HepG2 (cell line): ENCODE measurements around the gene APOBEC3B. TPM values are rescaled to one million over a fixed set of nuclear protein-coding genes. Genes with fewer than 3 reads are reported as not detected.

Experiments used
- ATAC-seq: fragments of 200-7000 bp; cut with Tn5 transposase; 3 replicates; pipeline ENCODE4 v1.9.1; 2020; ENCODE audit warnings: mild to moderate bottlenecking, moderate library complexity
- BruUV-seq: library from RNA; stranded (reverse); fragments of 400-500 nt; replicated peaks from 2 replicates; lab custom pipeline; 2021; lab: Mats Ljungman, UMichigan
- CTCF ChIA-PET: fragments of 300-600 bp; formaldehyde crosslinking; extraction: SDS; loops from one replicate; lab custom pipeline; 2021; ENCODE audit warnings: low total read pairs, inconsistent platforms, low intra/inter-chr PET ratio; lab: Yijun Ruan, JAX
- POLR2A ChIA-PET: fragments of 350-600 bp; sonication (Branson Sonifier 250); formaldehyde crosslinking; loops from one replicate; lab custom pipeline; 2020; ENCODE audit warnings: antibody characterized with exemption, inconsistent platforms; lab: Yijun Ruan, JAX
- DNase-seq: peaks from one replicate; pipeline ENCODE4 v3.0.0-alpha.2; 2015; ENCODE audit warnings: low spot score
- FAIRE-seq: peaks from 3 replicates; lab custom pipeline; 2011; peaks lifted over from hg19 to GRCh38; lab: Jason Lieb, UNC
- H2AFZ ChIP-seq: one replicate; pipeline ENCODE4 v1.6.1; 2011; ENCODE audit warnings: low read length, inconsistent platforms
- H3K27ac ChIP-seq: fragments of 300-600 bp; 3 replicates; pipeline ENCODE4 v1.8.0; 2011; ENCODE audit warnings: mixed run types, mild to moderate bottlenecking, mixed read lengths, low read length, inconsistent platforms; ENCODE audit not compliant: insufficient read depth; ENCODE audit errors: extremely low read length
- H3K27me3 ChIP-seq, 2 experiments: fragments of 200-600 bp in 1 of 2; 2 replicates in 1 of 2; 3 replicates in 1 of 2; pipeline versions ENCODE4 v1.6.0 to v1.8.0; 2011; ENCODE audit warnings: low read length in 2 of 2, mild to moderate bottlenecking in 2 of 2, moderate library complexity in 2 of 2, inconsistent platforms in 1 of 2; ENCODE audit not compliant: insufficient read depth in 2 of 2, control insufficient read depth in 1 of 2
- H3K36me3 ChIP-seq, 2 experiments: fragments of 200-600 bp in 1 of 2; replicated peaks in 1 of 2; 2 replicates in 1 of 2; 3 replicates in 1 of 2; pipeline versions ENCODE4 v1.5.1 to v1.8.0; 2011; ENCODE audit warnings: low read length in 2 of 2, inconsistent platforms in 1 of 2; ENCODE audit not compliant: insufficient read depth in 2 of 2, control insufficient read depth in 1 of 2
- H3K4me1 ChIP-seq: 2 replicates; pipeline ENCODE4 v1.5.1; 2012; ENCODE audit warnings: low read length, inconsistent platforms; ENCODE audit not compliant: insufficient read depth
- H3K4me2 ChIP-seq: 2 replicates; pipeline ENCODE4 v1.6.0; 2011; ENCODE audit warnings: low read depth, low read length, inconsistent platforms
- H3K4me3 ChIP-seq, 3 experiments: fragments of 200-600 bp in 1 of 3; sonication (generic), shearing (Covaris generic) in 1 of 3; replicated peaks in 1 of 3; 2 replicates each; pipeline ENCODE4 v1.5.1; 2011 to 2016; ENCODE audit warnings: low read length in 3 of 3, inconsistent platforms in 2 of 3, low read depth in 2 of 3, mild to moderate bottlenecking in 2 of 3, control low read depth in 1 of 3, mixed read lengths in 1 of 3; ENCODE audit not compliant: insufficient read depth in 1 of 3
- H3K79me2 ChIP-seq: one replicate; pipeline ENCODE4 v1.6.1; 2011; ENCODE audit warnings: low read length, inconsistent platforms; ENCODE audit not compliant: insufficient read depth
- H3K9ac ChIP-seq: 2 replicates; pipeline ENCODE4 v1.6.0; 2011; ENCODE audit warnings: mild to moderate bottlenecking, low read depth, low read length, inconsistent platforms; ENCODE audit not compliant: insufficient read depth
- H3K9me3 ChIP-seq: 2 replicates; pipeline ENCODE4 v1.5.1; 2012; ENCODE audit warnings: mild to moderate bottlenecking, low read length
- H4K20me1 ChIP-seq: 2 replicates; pipeline ENCODE4 v1.6.0; 2011; ENCODE audit warnings: inconsistent platforms, mild to moderate bottlenecking, low read length, moderate library complexity; ENCODE audit not compliant: insufficient read depth
- ATF3 ChIP-seq: sonication (generic); formaldehyde crosslinking; IDR thresholded peaks from 2 replicates; pipeline ENCODE4 v1.4.0; 2020; ENCODE audit warnings: missing genetic modification reagents
- CHD4 ChIP-seq: fragments of 200-600 bp; sonication (generic); IDR thresholded peaks from 2 replicates; pipeline ENCODE4 v1.7.0; 2017; ENCODE audit warnings: mild to moderate bottlenecking, low read length, borderline replicate concordance
- EED ChIP-seq: sonication (generic); formaldehyde crosslinking; IDR thresholded peaks from 2 replicates; pipeline ENCODE4 v1.5.0; 2020; ENCODE audit warnings: mild to moderate bottlenecking, missing genetic modification reagents
- KDM3A ChIP-seq: IDR thresholded peaks from 2 replicates; pipeline ENCODE4 v1.6.1; 2018; ENCODE audit warnings: low read depth, missing compliant biosample characterization
- KLF9 ChIP-seq: IDR thresholded peaks from 2 replicates; pipeline ENCODE4 v1.6.1; 2016; ENCODE audit warnings: low read depth
- MATR3 ChIP-seq: sonication (generic); formaldehyde crosslinking; IDR thresholded peaks from 2 replicates; pipeline ENCODE4 v1.4.0; 2020; ENCODE audit warnings: missing genetic modification reagents
- MIER3 ChIP-seq: IDR thresholded peaks from 2 replicates; pipeline ENCODE4 v1.6.1; 2016; ENCODE audit warnings: missing compliant biosample characterization, borderline replicate concordance
- ONECUT2 ChIP-seq: sonication (generic); formaldehyde crosslinking; IDR thresholded peaks from 2 replicates; pipeline ENCODE4 v1.4.0; 2020; ENCODE audit warnings: missing genetic modification reagents
- PRPF4 ChIP-seq: fragments of 200-400 bp; formaldehyde crosslinking; IDR thresholded peaks from 2 replicates; pipeline ENCODE4 v1.6.1; 2016; ENCODE audit warnings: low read length, low read depth; ENCODE audit not compliant: poor library complexity, severe bottlenecking
- RAD21 ChIP-seq: fragments of 450-650 bp; formaldehyde crosslinking; IDR thresholded peaks from 2 replicates; pipeline ENCODE4 v1.5.0; 2020; ENCODE audit warnings: mild to moderate bottlenecking
- RBFOX2 ChIP-seq: fragments of 200-400 bp; formaldehyde crosslinking; IDR thresholded peaks from 2 replicates; pipeline ENCODE4 v1.6.1; 2017; ENCODE audit warnings: low read depth, mild to moderate bottlenecking, low read length
- SCMH1 ChIP-seq: sonication (generic); formaldehyde crosslinking; IDR thresholded peaks from 2 replicates; pipeline ENCODE4 v1.9.0; 2021; ENCODE audit warnings: missing genetic modification reagents, mild to moderate bottlenecking, borderline replicate concordance
- SRSF4 ChIP-seq: fragments of 200-400 bp; formaldehyde crosslinking; IDR thresholded peaks from one replicate; pipeline ENCODE4 v1.6.1; 2018; ENCODE audit warnings: mild to moderate bottlenecking, low read depth, low read length, moderate library complexity; ENCODE audit not compliant: poor library complexity, severe bottlenecking
- TGIF2 ChIP-seq: IDR thresholded peaks from 2 replicates; pipeline ENCODE4 v1.6.1; 2016; ENCODE audit warnings: control low read depth, missing compliant biosample characterization
- YEATS4 ChIP-seq: sonication (generic); formaldehyde crosslinking; IDR thresholded peaks from 2 replicates; pipeline ENCODE4 v1.4.0; 2020; ENCODE audit warnings: missing genetic modification reagents, borderline replicate concordance
- ZEB1 ChIP-seq: IDR thresholded peaks from 2 replicates; pipeline ENCODE4 v1.6.1; 2012; ENCODE audit warnings: mild to moderate bottlenecking, low read depth, inconsistent platforms; ENCODE audit not compliant: insufficient replicate concordance
- ZFP37 ChIP-seq: sonication (generic); formaldehyde crosslinking; IDR thresholded peaks from 2 replicates; pipeline ENCODE4 v1.4.0; 2020; ENCODE audit warnings: missing genetic modification reagents, borderline replicate concordance
- ZKSCAN1 ChIP-seq: fragments of 150-350 bp; IDR thresholded peaks from 2 replicates; pipeline ENCODE4 v1.6.1; 2014; ENCODE audit warnings: low read length
- ZNF296 ChIP-seq: sonication (generic); formaldehyde crosslinking; conservative IDR thresholded peaks from 2 replicates; pipeline ENCODE4 v1.5.0; 2020; ENCODE audit warnings: mild to moderate bottlenecking, missing genetic modification reagents
- ZNF460 ChIP-seq: sonication (generic); formaldehyde crosslinking; IDR thresholded peaks from 2 replicates; pipeline ENCODE4 v1.5.1; 2020; ENCODE audit warnings: missing genetic modification reagents, mild to moderate bottlenecking, borderline replicate concordance
- WGBS: methylation state at CpG from one replicate; pipeline ENCODE4 v1.1.6; 2017; ENCODE audit warnings: low lambda C conversion rate; 5-methylcytosine and 5-hydroxymethylcytosine counted together
- in situ Hi-C: cut with HindIII; loops from 2 replicates; pipeline ENCODE4 v1.10.0; 2017; ENCODE audit warnings: low pct_unique_long_range_greater_than_20kb; ENCODE audit not compliant: extremely low pct_ligation_motif_present
- intact Hi-C: fragments of 100-400 bp; cut with micrococcal nuclease; formaldehyde crosslinking; loops from one replicate; pipeline ENCODE4 v1.10.0; 2022; ENCODE audit not compliant: unreplicated experiment
- polyA plus RNA-seq, 8 experiments: library from polyadenylated mRNA; depleted of rRNA in 3 of 8; stranded (reverse) in 7 of 8; unstranded in 1 of 8; fragments of >200 nt; fragmentation: Illumina TruSeq in 4 of 8; extraction: Trizol in 4 of 8; gene quantifications; 2 replicates each; pipeline versions ENCODE4 v1.2.1 to v1.2.3, GENCODE V29; 2011 to 2016; ENCODE audit warnings: low read depth in 4 of 8, missing spikeins in 1 of 8, mixed read lengths in 1 of 8; ENCODE audit not compliant: insufficient read depth in 1 of 8
- total RNA-seq, 5 experiments: library from RNA; depleted of rRNA; stranded (reverse); fragments of >200 nt; fragmentation: Illumina TruSeq; extraction: Trizol; gene quantifications; 2 replicates each; pipeline ENCODE4 v1.2.3, GENCODE V29; 2016; ENCODE audit warnings: low read depth in 1 of 5

Gene APOBEC3B
- total and polyA plus RNA-seq, 2 of the 13 experiments (the other 11 are each of a cell fraction or from before 2014, with no cell fraction given): 6.7 to 8.8 TPM

DNA sequence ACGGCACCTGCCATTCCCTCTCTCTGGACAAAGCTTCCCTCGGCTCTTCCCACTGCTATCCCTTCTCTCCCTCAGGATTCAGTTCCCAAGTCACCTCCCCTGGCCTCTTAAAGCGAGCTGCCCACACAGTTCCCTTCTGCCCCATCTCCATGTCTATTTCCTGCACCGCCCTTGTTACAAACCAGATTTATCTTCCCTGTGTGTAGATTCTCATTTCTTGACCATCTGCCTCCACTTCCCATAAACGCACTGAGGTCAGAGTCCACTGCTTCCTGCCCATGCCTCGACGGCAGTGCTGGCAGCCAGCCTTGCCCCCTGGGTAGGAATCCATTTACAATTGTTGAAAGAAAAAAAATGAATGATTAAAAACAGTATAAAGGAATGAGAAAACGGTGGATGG is 11.6 kb upstream of the APOBEC3B start:
- no peak overlapping the region for H3K4me3 ChIP-seq
- no peak for ATAC-seq
- WGBS: 26% methylated on average over 8 of the region's 8 CpGs
- ChIA-PET CTCF (no interaction called here), POLR2A (no interaction called here)
- peaks cover 3% of the 10 kb centered on the region; the same call in 1 of the 2 replicates for H3K4me1 ChIP-seq
- FAIRE-seq: no peak
- no peak overlapping the region for H3K9ac ChIP-seq
- no peaks in the 10 kb centered on the region for H3K79me2 ChIP-seq
- BruUV-seq: no TSS peak
- H3K27ac ChIP-seq: no peak overlapping the region
- TF ChIP-seq ZEB1 (no peak), YEATS4 (CRISPR knock-in tag) (no peak), ZNF296 (CRISPR knock-in tag) (no peak), ATF3 (CRISPR knock-in tag) (no peak), MATR3 (CRISPR knock-in tag) (no peak), MIER3 (CRISPR knock-in tag) (no peak), KDM3A (CRISPR knock-in tag) (no peak), ONECUT2 (CRISPR knock-in tag) (no peak), ZKSCAN1 (no peak), PRPF4 (no peak), SCMH1 (CRISPR knock-in tag) (no peak), EED (CRISPR knock-in tag) (no peak), CHD4 (no peak), KLF9 (no peak), TGIF2 (CRISPR knock-in tag) (no peak), ZNF460 (no peak), RBFOX2 (no peak), SRSF4 (no peak), RAD21 (CRISPR knock-in tag) (no peak), ZFP37 (CRISPR knock-in tag) (no peak)
- H3K4me2 ChIP-seq: no peak overlapping the region
- in situ Hi-C loops: no loop called here
- H3K36me3 ChIP-seq: no peaks in the 10 kb centered on the region
- H3K27me3 ChIP-seq: peaks cover 5 to 30% of the 10 kb centered on the region in 2 experiments; a peak in 4 of 5 replicates
- DNase-seq: no peak
- H4K20me1 ChIP-seq: no peaks in the 10 kb centered on the region; the same call in 1 of the 2 replicates
- intact Hi-C loops: loop anchor here (5.0 kb wide), 1 partner anchor 48 kb away; no protein-coding TSS in a partner anchor
- H2AFZ ChIP-seq: no peak overlapping the region
- no peaks in the 10 kb centered on the region for H3K9me3 ChIP-seq
